HepG2 (cell line): Measurements from ENCODE around the gene MSMO1. TPM values are rescaled to one million over a fixed set of nuclear protein-coding genes. Genes with fewer than 3 reads are reported as not detected.

Experiments
- ATF3 ChIP-seq: sonication (generic); formaldehyde crosslinking; IDR thresholded peaks from 2 replicates; pipeline ENCODE4 v1.4.0; 2020; ENCODE audit warnings: missing genetic modification reagents
- CEBPG ChIP-seq: IDR thresholded peaks from 2 replicates; pipeline ENCODE4 v1.6.1; 2016
- ELF3 ChIP-seq: IDR thresholded peaks from 2 replicates; pipeline ENCODE4 v1.6.1; 2016; ENCODE audit warnings: missing genetic modification reagents, missing compliant biosample characterization
- FOXP1 ChIP-seq, 2 experiments: fragments of 450-650 bp in 1 of 2; IDR thresholded peaks; 2 replicates each; pipeline ENCODE4 v1.6.1; 2017 to 2018; ENCODE audit warnings: antibody characterized with exemption in 1 of 2
- GATAD2A ChIP-seq: IDR thresholded peaks from 2 replicates; pipeline ENCODE4 v1.6.1; 2016
- NR2C2 ChIP-seq: sonication (generic); formaldehyde crosslinking; IDR thresholded peaks from 2 replicates; pipeline ENCODE4 v1.4.0; 2020; ENCODE audit warnings: missing genetic modification reagents, mild to moderate bottlenecking, moderate library complexity, borderline replicate concordance
- NR2F6 ChIP-seq, 2 experiments: IDR thresholded peaks; 2 replicates each; pipeline ENCODE4 v1.6.1; 2016; ENCODE audit warnings: antibody characterized with exemption in 1 of 2, mild to moderate bottlenecking in 1 of 2
- ZNF407 ChIP-seq: sonication (generic); formaldehyde crosslinking; IDR thresholded peaks from one replicate; pipeline ENCODE4 v1.5.1; 2020; ENCODE audit warnings: mild to moderate bottlenecking, missing genetic modification reagents; ENCODE audit errors: not compliant biosample characterization
- ZNF430 ChIP-seq: sonication (generic); formaldehyde crosslinking; IDR thresholded peaks from 2 replicates; pipeline ENCODE4 v1.9.0; 2021; ENCODE audit warnings: mild to moderate bottlenecking, missing genetic modification reagents
- ZNF552 ChIP-seq: sonication (generic); formaldehyde crosslinking; IDR thresholded peaks from 2 replicates; pipeline ENCODE4 v1.9.0; 2022; ENCODE audit warnings: missing genetic modification reagents, mild to moderate bottlenecking, borderline replicate concordance
- ZNF605 ChIP-seq: sonication (generic); formaldehyde crosslinking; IDR thresholded peaks from 2 replicates; pipeline ENCODE4 v1.8.0; 2022; ENCODE audit warnings: mild to moderate bottlenecking, missing genetic modification reagents
- ZNF747 ChIP-seq: sonication (generic); formaldehyde crosslinking; IDR thresholded peaks from 2 replicates; pipeline ENCODE4 v1.8.1; 2023; ENCODE audit warnings: missing genetic modification reagents, mild to moderate bottlenecking, borderline replicate concordance
- ZNF879 ChIP-seq: sonication (generic); formaldehyde crosslinking; IDR thresholded peaks from 2 replicates; pipeline ENCODE4 v1.8.1; 2023; ENCODE audit warnings: missing genetic modification reagents
- polyA plus RNA-seq, 8 experiments: library from polyadenylated mRNA; depleted of rRNA in 3 of 8; stranded (reverse) in 7 of 8; unstranded in 1 of 8; fragments of >200 nt; fragmentation: Illumina TruSeq in 4 of 8; extraction: Trizol in 4 of 8; gene quantifications; 2 replicates each; pipeline versions ENCODE4 v1.2.1 to v1.2.3, GENCODE V29; 2011 to 2016; ENCODE audit warnings: low read depth in 4 of 8, missing spikeins in 1 of 8, mixed read lengths in 1 of 8; ENCODE audit not compliant: insufficient read depth in 1 of 8
- total RNA-seq, 5 experiments: library from RNA; depleted of rRNA; stranded (reverse); fragments of >200 nt; fragmentation: Illumina TruSeq; extraction: Trizol; gene quantifications; 2 replicates each; pipeline ENCODE4 v1.2.3, GENCODE V29; 2016; ENCODE audit warnings: low read depth in 1 of 5
- TF ChIP-seq, protein P1 (sequence below): sonication (generic); formaldehyde crosslinking; IDR thresholded peaks from 2 replicates; pipeline ENCODE4 v1.8.1; 2022; ENCODE audit warnings: mild to moderate bottlenecking, missing genetic modification reagents

MSMO1 gene
- total and polyA plus RNA-seq, 2 of the 13 experiments (the other 11 are each of a cell fraction or from before 2014, with no cell fraction given): 98.1 to 216 TPM

DNA sequence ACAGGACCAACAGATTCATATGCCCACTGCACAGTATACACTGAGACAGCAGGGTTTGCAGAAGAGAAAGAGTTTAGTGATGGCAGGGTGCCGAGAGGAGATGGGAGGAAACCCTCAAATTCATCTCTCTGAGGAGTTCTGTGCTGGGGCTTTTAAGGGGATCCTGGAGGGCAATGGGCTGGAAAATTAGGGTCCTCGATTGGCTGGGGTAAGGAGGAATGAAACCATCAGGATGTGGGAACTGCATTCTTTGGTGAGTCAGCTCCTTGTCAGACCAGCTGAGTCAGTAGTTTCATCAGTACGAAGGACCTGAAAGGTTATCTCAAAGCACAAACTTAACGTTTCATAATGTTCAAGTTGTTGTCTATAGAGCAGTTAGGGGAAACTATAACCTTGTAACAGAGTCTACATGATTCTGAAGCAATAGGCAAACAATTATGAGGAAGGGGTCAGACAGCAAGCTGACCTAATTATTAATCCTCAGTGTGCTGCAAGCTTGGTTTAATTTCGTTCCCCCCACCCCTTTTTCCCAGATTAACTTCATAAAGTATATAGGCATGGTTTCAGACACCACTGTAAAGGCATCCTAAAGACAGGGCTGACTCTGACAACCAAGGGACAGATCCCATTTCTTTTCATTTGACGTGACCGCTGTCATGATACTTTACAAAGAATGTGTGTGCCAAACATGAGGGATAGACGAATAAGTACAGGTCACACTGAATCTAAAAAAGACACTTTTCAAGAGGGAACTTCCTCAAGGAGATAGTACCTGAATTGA is 1.5 kb upstream of the MSMO1 start (continued):
- peak; percentile 45; the same call in 1 of the 2 replicates for TF ChIP-seq ZNF430
- no peak for TF ChIP-seq ZNF407 (CRISPR knock-in tag)
- TF ChIP-seq, protein P1, sequence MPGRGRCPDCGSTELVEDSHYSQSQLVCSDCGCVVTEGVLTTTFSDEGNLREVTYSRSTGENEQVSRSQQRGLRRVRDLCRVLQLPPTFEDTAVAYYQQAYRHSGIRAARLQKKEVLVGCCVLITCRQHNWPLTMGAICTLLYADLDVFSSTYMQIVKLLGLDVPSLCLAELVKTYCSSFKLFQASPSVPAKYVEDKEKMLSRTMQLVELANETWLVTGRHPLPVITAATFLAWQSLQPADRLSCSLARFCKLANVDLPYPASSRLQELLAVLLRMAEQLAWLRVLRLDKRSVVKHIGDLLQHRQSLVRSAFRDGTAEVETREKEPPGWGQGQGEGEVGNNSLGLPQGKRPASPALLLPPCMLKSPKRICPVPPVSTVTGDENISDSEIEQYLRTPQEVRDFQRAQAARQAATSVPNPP (CRISPR knock-in tag): 0 out of 2 replicates have a peak, but pooled peaks have one; percentile 20
- no peak for TF ChIP-seq ZNF879
- no peak for TF ChIP-seq FOXP1 (IDR thresholded peaks at IDR 0.05)
- TF ChIP-seq FOXP1 (CRISPR knock-in tag; IDR thresholded peaks at IDR 0.05): peak; percentile 43; the same call in 1 of the 2 replicates
- TF ChIP-seq ZNF747: no peak
- TF ChIP-seq NR2F6 (IDR thresholded peaks at IDR 0.05): peak; percentile 76
- peak; percentile 53 for TF ChIP-seq NR2F6 (CRISPR knock-in tag; IDR thresholded peaks at IDR 0.05)
- no peak for TF ChIP-seq ZNF552 (CRISPR knock-in tag)
- peak; percentile 65; the same call in 1 of the 2 replicates for TF ChIP-seq GATAD2A (CRISPR knock-in tag)
- 0 out of 2 replicates have a peak, but pooled peaks have one; percentile 8 for TF ChIP-seq ELF3 (CRISPR knock-in tag)
- TF ChIP-seq ATF3 (CRISPR knock-in tag): 0 out of 2 replicates have a peak, but pooled peaks have one; percentile 39
- TF ChIP-seq NR2C2 (CRISPR knock-in tag): peak; percentile 42; the same call in 1 of the 2 replicates
- 0 out of 2 replicates have a peak, but pooled peaks have one; percentile 36 for TF ChIP-seq ZNF605
- peak; percentile 58 for TF ChIP-seq CEBPG (CRISPR knock-in tag)
- TF ChIP-seq, all 625 proteins: peak for 45
